Calu3 (cell line): ENCODE measurements around the gene KITLG. TPM values are rescaled to one million over a fixed set of nuclear protein-coding genes. Genes with fewer than 3 reads are reported as not detected.

Experiments used
- BruUV-seq: library from RNA; stranded (reverse); fragments of 400-500 nt; replicated peaks from 2 replicates; lab custom pipeline; 2021; lab: Mats Ljungman, UMichigan
- CTCF ChIA-PET: fragments of 300-600 bp; sonication (Branson Sonifier 250); formaldehyde crosslinking; loops from one replicate; lab custom pipeline; 2022; ENCODE audit warnings: antibody characterized with exemption; lab: Charles Lee
- DNase-seq: peaks from one replicate; pipeline ENCODE4 v3.0.0; 2022
- H3K27ac Mint-ChIP-seq: one replicate; pipeline ENCODE4 v1.8.0; 2022; ENCODE audit warnings: mixed read lengths; ENCODE audit not compliant: unreplicated experiment
- H3K27me3 Mint-ChIP-seq: one replicate; pipeline ENCODE4 v1.8.0; 2022; ENCODE audit warnings: mixed read lengths; ENCODE audit not compliant: unreplicated experiment
- H3K36me3 Mint-ChIP-seq: one replicate; pipeline ENCODE4 v1.8.0; 2022; ENCODE audit warnings: mild to moderate bottlenecking, moderate library complexity, mixed read lengths; ENCODE audit not compliant: insufficient read depth, unreplicated experiment
- H3K4me1 Mint-ChIP-seq: one replicate; pipeline ENCODE4 v1.8.0; 2022; ENCODE audit warnings: mild to moderate bottlenecking, low read depth, mixed read lengths; ENCODE audit not compliant: unreplicated experiment
- H3K4me3 Mint-ChIP-seq: one replicate; pipeline ENCODE4 v1.8.0; 2022; ENCODE audit warnings: mild to moderate bottlenecking, low read depth, moderate library complexity, mixed read lengths; ENCODE audit not compliant: unreplicated experiment
- H3K9me3 Mint-ChIP-seq: one replicate; pipeline ENCODE4 v1.8.0; 2022; ENCODE audit warnings: low read depth, mixed read lengths; ENCODE audit not compliant: unreplicated experiment
- intact Hi-C: fragments of 100-400 bp; cut with micrococcal nuclease; formaldehyde crosslinking; loops from one replicate; pipeline ENCODE4 v1.10.0; 2022; ENCODE audit not compliant: unreplicated experiment
- total RNA-seq: library from RNA; stranded (reverse); gene quantifications from 2 replicates; pipeline ENCODE4 v1.2.3, GENCODE V29; 2022
- TF ChIP-seq, protein P1 (sequence below): fragments of 200-600 bp; IDR thresholded peaks from one replicate; pipeline ENCODE4 v1.8.0; 2022; ENCODE audit warnings: antibody characterized with exemption; ENCODE audit not compliant: unreplicated experiment

The KITLG gene
- total RNA-seq, 1 experiment from 2014 or later: 29.9 TPM

DNA sequence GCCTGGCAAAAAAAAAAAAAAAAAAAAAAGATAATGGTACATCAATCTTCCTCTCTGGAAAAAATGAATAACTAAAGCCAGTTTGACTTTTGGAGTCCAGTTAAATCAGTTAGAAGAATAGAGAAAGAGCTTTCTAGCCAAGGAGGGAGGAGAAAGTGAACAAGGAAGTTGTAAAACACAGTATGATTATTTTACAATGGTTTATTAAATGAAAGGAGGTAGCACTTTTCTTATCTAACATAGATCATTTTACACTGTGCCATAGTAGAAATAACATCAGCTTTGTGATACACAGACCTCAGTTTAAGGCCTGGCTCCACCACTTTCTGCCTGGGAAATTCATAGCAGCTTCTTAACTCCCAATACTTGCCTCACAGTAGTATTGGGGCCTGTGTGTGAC is 15.4 kb upstream of the KITLG start:
- CTCF ChIA-PET: interaction anchor here (0.7 kb wide), 2 partner anchors 16 to 1349 kb away, joined by 5 to 7 read pairs; no protein-coding TSS in a partner anchor
- no peak for DNase-seq
- no peaks in the 10 kb centered on the region for H3K27me3 Mint-ChIP-seq
- no peaks in the 10 kb centered on the region for H3K36me3 Mint-ChIP-seq
- no peaks in the 10 kb centered on the region for H3K9me3 Mint-ChIP-seq
- H3K4me3 Mint-ChIP-seq: no peak overlapping the region
- intact Hi-C loops: no loop called here
- BruUV-seq: no TSS peak
- H3K27ac Mint-ChIP-seq: no peak overlapping the region
- TF ChIP-seq, protein P1, sequence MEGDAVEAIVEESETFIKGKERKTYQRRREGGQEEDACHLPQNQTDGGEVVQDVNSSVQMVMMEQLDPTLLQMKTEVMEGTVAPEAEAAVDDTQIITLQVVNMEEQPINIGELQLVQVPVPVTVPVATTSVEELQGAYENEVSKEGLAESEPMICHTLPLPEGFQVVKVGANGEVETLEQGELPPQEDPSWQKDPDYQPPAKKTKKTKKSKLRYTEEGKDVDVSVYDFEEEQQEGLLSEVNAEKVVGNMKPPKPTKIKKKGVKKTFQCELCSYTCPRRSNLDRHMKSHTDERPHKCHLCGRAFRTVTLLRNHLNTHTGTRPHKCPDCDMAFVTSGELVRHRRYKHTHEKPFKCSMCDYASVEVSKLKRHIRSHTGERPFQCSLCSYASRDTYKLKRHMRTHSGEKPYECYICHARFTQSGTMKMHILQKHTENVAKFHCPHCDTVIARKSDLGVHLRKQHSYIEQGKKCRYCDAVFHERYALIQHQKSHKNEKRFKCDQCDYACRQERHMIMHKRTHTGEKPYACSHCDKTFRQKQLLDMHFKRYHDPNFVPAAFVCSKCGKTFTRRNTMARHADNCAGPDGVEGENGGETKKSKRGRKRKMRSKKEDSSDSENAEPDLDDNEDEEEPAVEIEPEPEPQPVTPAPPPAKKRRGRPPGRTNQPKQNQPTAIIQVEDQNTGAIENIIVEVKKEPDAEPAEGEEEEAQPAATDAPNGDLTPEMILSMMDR: no peak
- H3K4me1 Mint-ChIP-seq: peaks cover 20% of the 10 kb centered on the region

DNA sequence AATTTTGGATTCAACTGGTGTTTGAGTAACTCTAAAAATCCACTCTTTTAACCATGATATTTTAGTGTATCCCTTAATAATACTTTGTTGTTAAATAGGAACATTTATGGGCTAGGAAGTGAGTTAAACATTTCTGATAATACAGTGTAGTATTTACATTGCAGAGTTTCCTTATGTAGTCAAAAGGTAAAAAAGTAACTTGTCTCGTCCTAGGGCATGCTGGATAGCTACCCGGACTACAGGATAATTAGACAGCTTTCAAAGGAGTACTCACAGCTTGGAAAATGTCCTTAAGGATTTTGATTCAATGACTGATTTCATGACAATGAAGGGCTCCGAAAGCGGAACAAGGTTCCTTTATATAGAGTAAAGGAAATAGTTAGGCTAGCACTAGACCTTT is 14.5 kb upstream of the KITLG start:
- intact Hi-C loops: no loop called here
- no peaks in the 10 kb centered on the region for H3K36me3 Mint-ChIP-seq
- H3K9me3 Mint-ChIP-seq: no peaks in the 10 kb centered on the region
- H3K27ac Mint-ChIP-seq: no peak overlapping the region
- H3K27me3 Mint-ChIP-seq: no peaks in the 10 kb centered on the region
- CTCF ChIA-PET: interaction anchor here (1.3 kb wide), 1 partner anchor 14 kb away, joined by 3 read pairs; the partner anchor contains the start of gene KITLG
- TF ChIP-seq, protein P1: no peak
- no TSS peak for BruUV-seq
- H3K4me1 Mint-ChIP-seq: peaks cover 20% of the 10 kb centered on the region
- H3K4me3 Mint-ChIP-seq: no peak overlapping the region
- no peak for DNase-seq

DNA sequence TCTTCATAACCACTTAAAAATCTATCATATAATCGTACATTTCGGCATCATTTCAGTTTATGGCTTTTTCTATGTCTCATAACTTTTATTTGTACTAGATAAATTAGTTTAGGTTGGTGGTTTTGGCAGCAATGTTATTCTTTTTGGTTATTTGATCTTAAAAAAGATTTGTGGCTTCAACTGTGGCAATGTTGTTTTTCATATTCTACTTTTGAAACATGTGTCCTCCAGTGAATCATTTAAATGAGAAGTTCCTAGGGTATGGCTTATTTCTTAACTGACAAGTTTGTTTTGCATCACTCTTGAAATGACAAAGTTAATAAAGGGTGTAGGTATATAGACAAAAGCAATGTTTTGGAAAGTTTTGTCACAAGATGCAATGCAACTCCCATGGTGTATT is 11.1 kb upstream of the KITLG start:
- CTCF ChIA-PET: no interaction called here

DNA sequence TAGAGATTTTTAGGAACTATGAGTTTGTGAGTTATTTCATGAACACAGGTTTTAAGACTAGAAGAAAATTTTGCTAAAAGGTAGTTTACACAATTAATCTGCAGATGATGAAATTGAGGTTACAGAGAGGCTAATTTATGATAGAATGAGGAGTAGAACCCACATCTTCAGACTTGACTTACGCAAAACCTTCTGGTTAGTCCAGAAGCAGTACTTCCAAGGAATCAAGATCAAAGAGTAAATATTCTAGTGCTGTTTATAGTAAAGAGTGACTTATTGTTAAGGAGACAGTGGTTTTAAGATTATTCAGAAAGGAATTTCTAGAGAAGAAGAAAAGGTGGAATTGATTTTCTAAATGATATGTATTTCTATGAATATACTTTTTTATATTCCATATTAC is 10.6 kb upstream of the KITLG start:
- intact Hi-C loops: no loop called here
- Mint-ChIP-seq H3K4me3 (no peak overlapping the region), H3K36me3 (no peaks in the 10 kb centered on the region), H3K9me3 (peaks cover 2% of the 10 kb centered on the region), H3K27ac (no peak overlapping the region), H3K27me3 (no peaks in the 10 kb centered on the region), H3K4me1 (peaks cover 18% of the 10 kb centered on the region)
- CTCF ChIA-PET: no interaction called here
- DNase-seq: no peak
- no TSS peak for BruUV-seq
- TF ChIP-seq, protein P1: no peak

More for the DNA sequence above, 11.1 kb upstream of the KITLG start:
- peaks cover 20% of the 10 kb centered on the region for H3K4me1 Mint-ChIP-seq
- no peak for DNase-seq
- H3K27ac Mint-ChIP-seq: no peak overlapping the region
- TF ChIP-seq, protein P1: no peak
- H3K27me3 Mint-ChIP-seq: no peaks in the 10 kb centered on the region
- no TSS peak for BruUV-seq
- H3K4me3 Mint-ChIP-seq: no peak overlapping the region
- H3K9me3 Mint-ChIP-seq: peaks cover 2% of the 10 kb centered on the region
- H3K36me3 Mint-ChIP-seq: no peaks in the 10 kb centered on the region
- intact Hi-C loops: no loop called here
